ENCODE measurements around the gene PTPRE.

DNA sequence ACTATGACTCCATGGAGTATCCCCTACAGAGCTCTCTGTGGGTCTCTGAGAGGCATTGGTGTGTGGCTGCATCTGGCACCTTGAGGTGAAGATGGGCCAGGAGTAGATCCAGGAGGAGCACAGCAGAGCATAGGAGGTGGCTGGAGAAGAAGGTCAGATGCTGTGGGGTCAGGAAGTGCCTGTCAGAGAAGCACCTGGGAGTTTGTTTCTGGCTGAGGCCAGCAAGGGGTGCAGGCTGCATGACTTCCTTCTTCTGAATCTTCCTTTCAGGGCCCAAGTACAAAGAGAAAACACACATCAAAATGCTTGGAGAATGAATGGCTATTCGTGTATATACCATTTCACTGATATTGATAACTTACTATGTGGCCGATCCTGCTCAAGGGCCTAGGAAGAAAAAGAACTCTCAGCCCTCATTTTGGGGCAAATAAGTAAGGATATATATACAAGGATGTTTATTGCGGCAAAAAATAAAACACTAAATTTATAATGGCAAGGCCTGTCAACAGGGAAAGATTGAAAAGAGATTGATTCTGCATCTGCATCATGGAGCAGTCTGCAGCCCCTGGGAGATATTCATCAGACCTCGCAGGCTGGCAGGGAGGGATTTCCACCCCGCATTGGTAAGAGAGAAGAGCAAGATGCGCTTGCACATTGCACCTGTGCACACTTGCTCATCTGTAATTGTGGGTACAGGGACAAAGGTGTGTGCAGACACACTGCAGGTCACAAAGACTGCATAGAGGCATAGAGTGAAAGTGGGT is 39.2 kb downstream of the PTPRE start:
- TF ChIP-seq TAF1 (IDR thresholded peaks at IDR 0.05; ENCODE audit: low read depth) (no peak), RAD21 (conservative IDR thresholded peaks at IDR 0.05) (no peak), EP300 (conservative IDR thresholded peaks at IDR 0.05; ENCODE audit: poor library complexity, severe bottlenecking) (no peak)

All from neural cell (in vitro differentiated cells).